Testis (tissue), 3 donors: ENCODE data around the gene BCL11B. TPM values are rescaled to one million over a fixed set of nuclear protein-coding genes. Genes with fewer than 3 reads are reported as not detected.

ENCODE experiments used
- DNase-seq: peaks from one replicate; pipeline ENCODE4 v3.0.0-alpha.2; 2019
- H3K27ac ChIP-seq, 2 donors: fragments of 200-600 bp; sonication (generic); one replicate each; pipeline ENCODE4 v1.5.1; 2019
- H3K27me3 ChIP-seq: fragments of 200-600 bp; sonication (generic); one replicate; pipeline ENCODE4 v1.5.1; 2019
- H3K36me3 ChIP-seq: fragments of 200-600 bp; sonication (generic); one replicate; pipeline ENCODE4 v1.5.1; 2017; ENCODE audit warnings: low read depth; ENCODE audit errors: missing control alignments
- H3K4me1 ChIP-seq: fragments of 200-600 bp; sonication (generic); one replicate; pipeline ENCODE4 v1.5.1; 2019
- H3K4me3 ChIP-seq, 2 donors: fragments of 200-600 bp; sonication (generic); one replicate each; pipeline ENCODE4 v1.5.1; 2017 to 2019
- H3K9me3 ChIP-seq: fragments of 200-600 bp; sonication (generic); one replicate; pipeline ENCODE4 v1.5.1; 2017
- POLR2A ChIP-seq: fragments of 450-650 bp; IDR thresholded peaks from one replicate; pipeline ENCODE4 v1.6.1; 2017; ENCODE audit warnings: antibody characterized with exemption, mild to moderate bottlenecking, moderate library complexity
- WGBS, 2 donors: methylation state at CpG; one replicate each; pipeline ENCODE4 v1.1.5; 2018; 5-methylcytosine and 5-hydroxymethylcytosine counted together
- intact Hi-C: fragments of 100-400 bp; cut with DNase I; formaldehyde crosslinking; loops from one replicate; pipeline ENCODE4 v1.15.1; 2023; ENCODE audit warnings: low total_unique reads
- polyA plus RNA-seq: library from polyadenylated mRNA; stranded (reverse); fragments of 350-450 nt; fragmentation: Illumina TruSeq; extraction: RNeasy Lipid Tissue Mini Kit (QIAGEN cat#74804); gene quantifications from one replicate; pipeline ENCODE4 v1.2.3, GENCODE V29; 2014; ENCODE audit warnings: low read depth, low replicate concordance; ENCODE audit not compliant: insufficient read depth
- total RNA-seq, 2 donors: library from RNA; depleted of rRNA; stranded (reverse); fragments of >200 nt; gene quantifications; one replicate each; pipeline ENCODE4 v1.2.3, GENCODE V29; 2016
- TF ChIP-seq, protein P1 (sequence below), 3 experiments: fragments of 450-650 bp in 2 of 3; fragments of 200-600 bp in 1 of 3; sonication (generic) in 1 of 3; IDR thresholded peaks; one replicate each; pipeline ENCODE4 v1.5.1; 2016 to 2019; ENCODE audit warnings: antibody characterized with exemption in 3 of 3, mild to moderate bottlenecking in 2 of 3, moderate library complexity in 1 of 3

The BCL11B gene
- total and polyA plus RNA-seq, 3 donors from 2014 or later: 0.96 to 4.7 (median 4.4) TPM

- TF ChIP-seq POLR2A: no peak
- no peak for DNase-seq
- intact Hi-C loops: no loop called here
- H3K36me3 ChIP-seq: no peaks in the 10 kb centered on the region
- no peaks in the 10 kb centered on the region for H3K27me3 ChIP-seq
- no peaks in the 10 kb centered on the region for H3K4me1 ChIP-seq
- no peak overlapping the region for H3K4me3 ChIP-seq
- 28 to 35% methylated on average over 7 of the region's 7 CpGs for WGBS, 2 donors
- H3K9me3 ChIP-seq: no peaks in the 10 kb centered on the region
- H3K27ac ChIP-seq: no peak overlapping the region
Observed at GRCh38 chr14:99239661-99240092, 32.3 kb downstream of the BCL11B start.

- H3K36me3 ChIP-seq: no peaks in the 10 kb centered on the region
- H3K27me3 ChIP-seq: no peaks in the 10 kb centered on the region
- intact Hi-C loops: no loop called here
- no peaks in the 10 kb centered on the region for H3K4me1 ChIP-seq
- no peak for TF ChIP-seq POLR2A
- TF ChIP-seq, protein P1, sequence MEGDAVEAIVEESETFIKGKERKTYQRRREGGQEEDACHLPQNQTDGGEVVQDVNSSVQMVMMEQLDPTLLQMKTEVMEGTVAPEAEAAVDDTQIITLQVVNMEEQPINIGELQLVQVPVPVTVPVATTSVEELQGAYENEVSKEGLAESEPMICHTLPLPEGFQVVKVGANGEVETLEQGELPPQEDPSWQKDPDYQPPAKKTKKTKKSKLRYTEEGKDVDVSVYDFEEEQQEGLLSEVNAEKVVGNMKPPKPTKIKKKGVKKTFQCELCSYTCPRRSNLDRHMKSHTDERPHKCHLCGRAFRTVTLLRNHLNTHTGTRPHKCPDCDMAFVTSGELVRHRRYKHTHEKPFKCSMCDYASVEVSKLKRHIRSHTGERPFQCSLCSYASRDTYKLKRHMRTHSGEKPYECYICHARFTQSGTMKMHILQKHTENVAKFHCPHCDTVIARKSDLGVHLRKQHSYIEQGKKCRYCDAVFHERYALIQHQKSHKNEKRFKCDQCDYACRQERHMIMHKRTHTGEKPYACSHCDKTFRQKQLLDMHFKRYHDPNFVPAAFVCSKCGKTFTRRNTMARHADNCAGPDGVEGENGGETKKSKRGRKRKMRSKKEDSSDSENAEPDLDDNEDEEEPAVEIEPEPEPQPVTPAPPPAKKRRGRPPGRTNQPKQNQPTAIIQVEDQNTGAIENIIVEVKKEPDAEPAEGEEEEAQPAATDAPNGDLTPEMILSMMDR (IDR thresholded peaks at IDR 0.05): no peak
- DNase-seq: no peak
- H3K4me3 ChIP-seq: no peak overlapping the region
- H3K27ac ChIP-seq: no peak overlapping the region
- 80 to 98% methylated on average over 6 of the region's 6 CpGs for WGBS, 2 donors
- H3K9me3 ChIP-seq: no peaks in the 10 kb centered on the region
Observed at GRCh38 chr14:99238216-99238615, 33.8 kb downstream of the BCL11B start.

DNA sequence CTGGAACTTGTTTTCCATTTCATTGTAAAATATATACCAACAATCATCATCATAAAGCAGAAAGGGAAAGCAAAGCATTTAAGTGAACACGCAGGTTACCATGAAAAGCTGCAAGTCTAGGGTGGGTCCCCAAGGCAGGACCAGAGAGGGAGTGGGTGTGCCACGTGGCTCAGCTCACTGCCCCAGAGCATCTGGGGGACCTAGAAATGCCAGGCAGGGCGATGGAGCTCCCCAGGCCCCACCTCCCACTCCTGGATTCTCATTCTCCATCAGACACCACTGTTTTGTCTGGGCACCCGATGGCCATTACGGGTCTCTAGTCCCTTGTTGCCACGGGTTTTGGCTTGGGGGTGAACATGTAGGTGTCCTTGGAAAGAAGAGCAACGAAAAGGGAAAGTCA, 34.7 kb downstream of the BCL11B start:
- Histone ChIP-seq H3K4me3 (no peak overlapping the region), H3K36me3 (no peaks in the 10 kb centered on the region), H3K4me1 (no peaks in the 10 kb centered on the region), H3K9me3 (no peaks in the 10 kb centered on the region), H3K27me3 (no peaks in the 10 kb centered on the region), H3K27ac (no peak overlapping the region)
- TF ChIP-seq, protein P1 (IDR thresholded peaks at IDR 0.05): no peak
- no peak for TF ChIP-seq POLR2A
- 79 to 90% methylated on average over 7 of the region's 7 CpGs for WGBS, 2 donors
- DNase-seq: no peak
- intact Hi-C loops: no loop called here

DNA sequence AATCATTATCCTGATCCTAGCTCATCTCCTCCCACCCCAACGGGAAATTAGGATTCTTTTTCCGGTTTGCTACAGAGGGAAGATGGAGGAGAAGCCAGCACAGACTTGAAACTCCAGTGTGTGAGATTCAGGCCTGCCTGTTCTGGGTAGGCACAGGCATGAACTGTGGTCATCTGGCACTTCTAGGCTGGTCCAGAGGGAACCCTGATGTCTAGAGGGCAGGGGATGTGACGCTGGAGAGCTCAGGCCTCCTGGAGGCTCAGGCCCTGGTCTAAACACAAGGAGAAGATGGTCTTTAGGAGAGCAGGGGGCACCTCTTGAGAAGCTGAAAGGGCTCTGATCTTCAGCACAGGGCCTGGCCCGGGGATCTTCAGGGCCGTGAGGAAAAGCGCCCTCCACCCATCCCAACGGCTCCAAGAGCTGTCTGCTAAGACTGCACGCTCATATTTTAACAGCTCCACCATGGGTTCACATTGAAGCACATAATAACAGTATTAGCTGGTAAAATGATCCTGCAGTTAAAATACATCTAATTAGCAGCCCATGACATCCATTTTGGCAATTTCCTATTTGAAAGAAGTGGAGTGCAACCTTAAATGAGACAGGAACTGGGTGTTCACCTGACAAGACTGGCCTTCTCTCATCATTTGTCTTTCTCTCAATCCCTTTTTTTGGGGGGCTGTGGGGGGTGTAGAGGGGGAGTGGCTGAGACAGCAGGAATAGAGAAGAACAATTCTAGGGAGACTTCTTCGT, 35.4 kb downstream of the BCL11B start:
- TF ChIP-seq POLR2A: no peak
- TF ChIP-seq, protein P1 (IDR thresholded peaks at IDR 0.05): no peak
- intact Hi-C loops: no loop called here
- no peak for DNase-seq
- H3K36me3 ChIP-seq: no peaks in the 10 kb centered on the region
- no peak overlapping the region for H3K4me3 ChIP-seq
- WGBS, 2 donors: 84 to 88% methylated on average over 6 to 9 of the region's 9 CpGs
- no peak overlapping the region for H3K27ac ChIP-seq
- H3K27me3 ChIP-seq: no peaks in the 10 kb centered on the region
- no peaks in the 10 kb centered on the region for H3K4me1 ChIP-seq
- no peaks in the 10 kb centered on the region for H3K9me3 ChIP-seq

GRCh38 chr14:99235582-99236320, 36.2 kb downstream of the BCL11B start:
- Histone ChIP-seq H3K27ac (no peak overlapping the region), H3K4me3 (no peak overlapping the region), H3K27me3 (no peaks in the 10 kb centered on the region), H3K4me1 (no peaks in the 10 kb centered on the region), H3K9me3 (no peaks in the 10 kb centered on the region), H3K36me3 (no peaks in the 10 kb centered on the region)
- WGBS, 2 donors: 60 to 61% methylated on average over 15 of the region's 15 CpGs
- DNase-seq: no peak
- TF ChIP-seq, protein P1 (IDR thresholded peaks at IDR 0.05): no peak
- no peak for TF ChIP-seq POLR2A
- intact Hi-C loops: no loop called here
